H9 (cell line): ENCODE results near the gene MEF2C. TPM values are rescaled to one million over a fixed set of nuclear protein-coding genes. Genes with fewer than 3 reads are reported as not detected.

ENCODE experiments used
- DNase-seq: peaks from one replicate; pipeline ENCODE4 v3.0.0-alpha.2; 2017
- H2AFZ ChIP-seq: one replicate; pipeline ENCODE4 v1.6.1; 2013; ENCODE audit warnings: mild to moderate bottlenecking, low read length, control low read depth, moderate library complexity
- H2AK5ac ChIP-seq: 2 replicates; pipeline ENCODE4 v1.6.1; 2013; ENCODE audit warnings: low read length, control low read depth, mixed read lengths; ENCODE audit not compliant: insufficient read length
- H2BK120ac ChIP-seq: one replicate; pipeline ENCODE4 v1.6.1; 2013; ENCODE audit warnings: low read depth, mild to moderate bottlenecking, low read length, control low read depth, inconsistent platforms; ENCODE audit not compliant: poor library complexity, severe bottlenecking
- H2BK12ac ChIP-seq: 2 replicates; pipeline ENCODE4 v1.6.1; 2013; ENCODE audit warnings: low read length, control low read depth, mixed read lengths, low read depth; ENCODE audit not compliant: insufficient read length
- H2BK15ac ChIP-seq: 2 replicates; pipeline ENCODE4 v1.6.1; 2013; ENCODE audit warnings: low read depth, low read length, control low read depth
- H2BK20ac ChIP-seq: one replicate; pipeline ENCODE4 v1.6.1; 2013; ENCODE audit warnings: low read depth, mild to moderate bottlenecking, low read length, control low read depth, inconsistent platforms; ENCODE audit not compliant: poor library complexity, severe bottlenecking
- H2BK5ac ChIP-seq: 2 replicates; pipeline ENCODE4 v1.6.1; 2013; ENCODE audit warnings: low read length, control low read depth, mixed read lengths; ENCODE audit not compliant: insufficient read length
- H3K14ac ChIP-seq: 2 replicates; pipeline ENCODE4 v1.6.1; 2013; ENCODE audit warnings: low read length, control low read depth; ENCODE audit not compliant: insufficient read depth
- H3K18ac ChIP-seq: 2 replicates; pipeline ENCODE4 v1.6.1; 2013; ENCODE audit warnings: low read depth, mild to moderate bottlenecking, mixed read lengths, low read length, control low read depth; ENCODE audit not compliant: insufficient read length
- H3K23ac ChIP-seq: 2 replicates; pipeline ENCODE4 v1.6.1; 2013; ENCODE audit warnings: low read length, control low read depth, mixed read lengths, low read depth; ENCODE audit not compliant: insufficient read length
- H3K23me2 ChIP-seq: 2 replicates; pipeline ENCODE4 v1.6.1; 2013; ENCODE audit warnings: low read depth, mild to moderate bottlenecking, mixed read lengths, low read length, control low read depth; ENCODE audit not compliant: insufficient read length, poor library complexity, severe bottlenecking
- H3K27ac ChIP-seq: 2 replicates; pipeline ENCODE4 v1.5.1; 2013; ENCODE audit warnings: low read length, control low read depth, mixed read lengths, low read depth; ENCODE audit not compliant: insufficient read length
- H3K27me3 ChIP-seq: 2 replicates; pipeline ENCODE4 v1.6.1; 2013; ENCODE audit warnings: low read length, control low read depth, inconsistent platforms; ENCODE audit not compliant: insufficient read depth
- H3K4ac ChIP-seq: 2 replicates; pipeline ENCODE4 v1.6.1; 2013; ENCODE audit warnings: low read depth, mild to moderate bottlenecking, control low read depth, inconsistent platforms, low read length, moderate library complexity
- H3K4me1 ChIP-seq: 2 replicates; pipeline ENCODE4 v1.6.1; 2013; ENCODE audit warnings: low read length, control low read depth, inconsistent platforms; ENCODE audit not compliant: insufficient read depth
- H3K4me2 ChIP-seq: 2 replicates; pipeline ENCODE4 v1.6.1; 2013; ENCODE audit warnings: low read length, control low read depth, mixed read lengths; ENCODE audit not compliant: insufficient read length, insufficient read depth
- H3K56ac ChIP-seq: 2 replicates; pipeline ENCODE4 v1.6.1; 2013; ENCODE audit warnings: low read depth, mild to moderate bottlenecking, mixed read lengths, low read length, control low read depth; ENCODE audit not compliant: insufficient read length
- H3K79me1 ChIP-seq: 2 replicates; pipeline ENCODE4 v1.6.1; 2013; ENCODE audit warnings: low read depth, mild to moderate bottlenecking, moderate library complexity, low read length, control low read depth, inconsistent platforms; ENCODE audit not compliant: insufficient read depth, poor library complexity, severe bottlenecking
- H3K79me2 ChIP-seq: 2 replicates; pipeline ENCODE4 v1.6.1; 2013; ENCODE audit warnings: low read length, control low read depth, inconsistent platforms; ENCODE audit not compliant: insufficient read depth
- H3K9ac ChIP-seq: 2 replicates; pipeline ENCODE4 v1.6.1; 2013; ENCODE audit warnings: low read length, control low read depth, mixed read lengths; ENCODE audit not compliant: insufficient read length; ENCODE audit errors: extremely low read depth
- H3K9me3 ChIP-seq: one replicate; pipeline ENCODE4 v1.6.1; 2013; ENCODE audit warnings: low read depth, low read length, inconsistent platforms; ENCODE audit not compliant: control insufficient read depth
- H3T11ph ChIP-seq: one replicate; pipeline ENCODE4 v1.6.1; 2013; ENCODE audit warnings: mild to moderate bottlenecking, low read length, control low read depth, inconsistent platforms
- H4K20me1 ChIP-seq: one replicate; pipeline ENCODE4 v1.6.1; 2013; ENCODE audit not compliant: control insufficient read depth, insufficient read length, insufficient read depth
- H4K5ac ChIP-seq: 2 replicates; pipeline ENCODE4 v1.6.1; 2013; ENCODE audit warnings: low read depth, mild to moderate bottlenecking, mixed read lengths, low read length, control low read depth; ENCODE audit not compliant: insufficient read length
- H4K8ac ChIP-seq: replicated peaks from 2 replicates; pipeline ENCODE4 v1.6.1; 2013; ENCODE audit warnings: low read length, control low read depth, mixed read lengths, low read depth; ENCODE audit not compliant: insufficient read length
- H4K91ac ChIP-seq: 2 replicates; pipeline ENCODE4 v1.6.1; 2013; ENCODE audit warnings: low read depth, mild to moderate bottlenecking, moderate library complexity, mixed read lengths, low read length, control low read depth; ENCODE audit not compliant: insufficient read length
- H3K27ac Mint-ChIP-seq, 3 experiments: 2 replicates in 2 of 3; 3 replicates in 1 of 3; pipeline ENCODE4 v1.8.0; 2020 to 2021; ENCODE audit warnings: mixed read lengths in 3 of 3, mild to moderate bottlenecking in 1 of 3, moderate library complexity in 1 of 3
- H3K27me3 Mint-ChIP-seq: 2 replicates; pipeline ENCODE4 v1.8.0; 2021; ENCODE audit warnings: low read depth, mild to moderate bottlenecking, moderate library complexity, mixed read lengths
- H3K36me3 Mint-ChIP-seq, 3 experiments: 2 replicates in 2 of 3; 3 replicates in 1 of 3; pipeline ENCODE4 v1.8.0; 2020 to 2021; ENCODE audit warnings: low read depth in 3 of 3, mixed read lengths in 3 of 3; ENCODE audit not compliant: insufficient read depth in 1 of 3
- H3K4me1 Mint-ChIP-seq, 2 experiments: 2 replicates each; pipeline ENCODE4 v1.8.0; 2020; ENCODE audit warnings: mixed read lengths in 2 of 2
- H3K4me3 Mint-ChIP-seq, 2 experiments: 2 replicates in 1 of 2; 3 replicates in 1 of 2; pipeline ENCODE4 v1.8.0; 2020 to 2021; ENCODE audit warnings: mild to moderate bottlenecking in 2 of 2, mixed read lengths in 2 of 2, moderate library complexity in 1 of 2
- H3K9me3 Mint-ChIP-seq, 2 experiments: 2 replicates in 1 of 2; 3 replicates in 1 of 2; pipeline ENCODE4 v1.8.0; 2020; ENCODE audit warnings: mild to moderate bottlenecking in 2 of 2, mixed read lengths in 2 of 2, moderate library complexity in 1 of 2
- CTCF ChIP-seq: fragments of 200-600 bp; sonication (generic); conservative IDR thresholded peaks from 3 replicates; pipeline ENCODE4 v1.8.0; 2021; ENCODE audit warnings: antibody characterized with exemption, mild to moderate bottlenecking
- WGBS: extraction: QIAGEN DNeasy Blood & Tissue Kit; methylation state at CpG from one replicate; pipeline ENCODE4 v1.1.7; 2013; ENCODE audit warnings: missing lambda C conversion rate, low lambda C conversion rate, mixed read lengths; ENCODE audit not compliant: insufficient read length; ENCODE audit errors: extremely low coverage; 5-methylcytosine and 5-hydroxymethylcytosine counted together
- total RNA-seq: library from RNA; stranded (reverse); gene quantifications from 2 replicates; pipeline ENCODE4 v1.2.1, GENCODE V29; 2021

MEF2C gene
- total RNA-seq, 1 experiment from 2014 or later = 0.11 TPM

- H3K9me3 Mint-ChIP-seq = peaks cover 8 to 16% of the 10 kb centered on the region in 2 experiments
- Histone ChIP-seq H3K23me2 (no peaks in the 10 kb centered on the region), H2AFZ (no peak overlapping the region), H2BK20ac (no peak overlapping the region), H3K18ac (no peak overlapping the region), H3K23ac (no peak overlapping the region), H3K4me1 (no peaks in the 10 kb centered on the region), H4K8ac (no peak overlapping the region), H3K4ac (no peak overlapping the region), H4K5ac (no peak overlapping the region), H2BK12ac (no peak overlapping the region), H3K14ac (no peak overlapping the region), H2BK15ac (no peak overlapping the region), H2BK5ac (no peak overlapping the region), H3K79me1 (no peaks in the 10 kb centered on the region), H2AK5ac (no peak overlapping the region), H3K9ac (no peak overlapping the region), H3T11ph (no peak overlapping the region), H3K56ac (no peak overlapping the region), H4K20me1 (no peaks in the 10 kb centered on the region), H3K79me2 (no peaks in the 10 kb centered on the region), H3K9me3 (peaks cover 8% of the 10 kb centered on the region), H3K4me2 (no peak overlapping the region), H4K91ac (no peak overlapping the region), H3K27ac (no peak overlapping the region), H2BK120ac (no peak overlapping the region), H3K27me3 (no peaks in the 10 kb centered on the region)
- WGBS = no CpG with 5 or more reads among the region's 2 CpGs
- DNase-seq = no peak
- H3K27me3 Mint-ChIP-seq = no peaks in the 10 kb centered on the region
- H3K4me1 Mint-ChIP-seq = no peaks in the 10 kb centered on the region
- no peak for TF ChIP-seq CTCF
- no peak overlapping the region for H3K27ac Mint-ChIP-seq
- H3K36me3 Mint-ChIP-seq = peaks cover 2 to 20% (median 8%) of the 10 kb centered on the region in 3 experiments; a peak in 5 of 7 replicates
- no peak overlapping the region for H3K4me3 Mint-ChIP-seq
Measured at GRCh38 chr5:88861231-88861630, 21.8 kb downstream of the MEF2C start.
